Vagina (tissue), 2 donors: ENCODE data around the gene TIMP2.

Source experiments
- CTCF ChIP-seq, 3 experiments: fragments of 450-650 bp in 2 of 3; fragments of 200-600 bp in 1 of 3; sonication (generic) in 1 of 3; IDR thresholded peaks; one replicate each; pipeline ENCODE4 v1.5.1; 2017 to 2019; ENCODE audit warnings: antibody characterized with exemption in 3 of 3, mild to moderate bottlenecking in 2 of 3, moderate library complexity in 2 of 3
- POLR2A ChIP-seq, 2 donors: fragments of 450-650 bp; IDR thresholded peaks; one replicate each; pipeline ENCODE4 v1.6.1; 2017; ENCODE audit warnings: antibody characterized with exemption in 2 of 2, mild to moderate bottlenecking in 2 of 2, moderate library complexity in 2 of 2

GRCh38 chr17:78864117-78864516, 61.1 kb downstream of the TIMP2 start:
- TF ChIP-seq POLR2A (IDR thresholded peaks at IDR 0.05) (no peak), CTCF (IDR thresholded peaks at IDR 0.05) (no peak)
